ENCODE data around the gene CTXN1.

Gene CTXN1

DNA sequence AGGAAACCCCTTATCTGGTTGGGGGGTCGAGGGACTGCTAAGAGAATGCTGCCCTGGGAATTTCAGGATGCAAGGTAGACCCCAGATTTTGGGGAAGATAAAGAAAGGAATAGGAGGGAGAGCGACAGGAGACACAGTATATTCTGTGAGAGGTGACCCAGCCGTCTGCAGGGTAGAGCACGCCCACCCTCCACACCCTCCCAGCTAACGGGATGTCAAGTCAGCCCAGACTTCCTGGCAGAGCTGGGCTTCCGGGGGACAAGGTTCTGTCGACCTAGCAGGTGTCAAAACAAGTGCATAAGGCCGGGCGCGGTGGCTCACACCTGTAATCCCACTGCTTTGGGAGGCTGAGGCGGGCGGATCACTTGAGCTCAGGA lies 51.0 kb downstream of the CTXN1 start:
- TF ChIP-seq ZNF384 (IDR thresholded peaks at IDR 0.05) (no peak), ELF4 (IDR thresholded peaks at IDR 0.05) (no peak), HDGF (IDR thresholded peaks at IDR 0.05; ENCODE audit: borderline replicate concordance) (no peak)
- ChIA-PET CTCF (interaction anchor here (0.6 kb wide), 1 partner anchor 23 kb away, joined by 3 read pairs; no protein-coding TSS in a partner anchor), POLR2A (interaction anchor here (0.9 to 1.4 kb wide), 3 partner anchors 14 to 28 kb away, joined by 3 to 6 read pairs (median 5); partner anchors contain the start of genes LRRC8E and MAP2K7)
- DNase-seq (ENCODE audit: extremely low spot score): no peak
